ENCODE data around the gene FCGR2B.
A peak's percentile ranks its signal among the peaks of the same experiment; 100 is the strongest.
"Not testable (repeated sequence)": the region's sequence is repeated elsewhere in the genome, so short reads cannot be mapped to it uniquely, and the experiment has no call there.

FCGR2B gene

GRCh38 chr1:161706482-161707347 is 43.8 kb downstream of the FCGR2B start, which contains the start of gene FCRLA:
FCRLA (plus strand) TSS chr1:161707229; CDS start chr1:161707265, 36 bp downstream.
- no peak for DNase-seq

- no peak for DNase-seq
These were observed 44.6 kb downstream of the FCGR2B start for GRCh38 chr1:161707503-161707902.

- no peak for DNase-seq
These were observed 46.4 kb downstream of the FCGR2B start for GRCh38 chr1:161709373-161709772.

- no peak for DNase-seq
These were observed 47.6 kb downstream of the FCGR2B start for GRCh38 chr1:161710560-161710959.

- DNase-seq = no peak
These were observed 55.8 kb downstream of the FCGR2B start for GRCh38 chr1:161718559-161719324.

- DNase-seq = no peak
These were observed 56.3 kb downstream of the FCGR2B start for GRCh38 chr1:161719325-161719611.

- no peak for DNase-seq
These were observed 57.5 kb downstream of the FCGR2B start for GRCh38 chr1:161720422-161720821.

- no peak for DNase-seq
These were observed 58.2 kb downstream of the FCGR2B start, which contains the start of gene FCRLB for GRCh38 chr1:161720956-161721737. FCRLB (plus strand) TSS chr1:161721544; CDS start chr1:161722673, 1,129 bp downstream.

- DNase-seq = no peak
These were observed 58.9 kb downstream of the FCGR2B start for GRCh38 chr1:161721738-161722343.

GRCh38 chr1:161722406-161722805 is 59.5 kb downstream of the FCGR2B start:
- no peak for DNase-seq

GRCh38 chr1:161723459-161724141 is 60.7 kb downstream of the FCGR2B start:
- no peak for DNase-seq

- DNase-seq = not testable (repeated sequence)
These were observed 62.4 kb downstream of the FCGR2B start for GRCh38 chr1:161725258-161725907.

GRCh38 chr1:161725908-161726472 is 63.0 kb downstream of the FCGR2B start:
- peak in 5 of 6 experiments; percentile 21 to 68 (median 46) for DNase-seq

GRCh38 chr1:161726473-161727255 is 63.7 kb downstream of the FCGR2B start:
- DNase-seq = peak; percentile 53 to 76 (median 66)

- peak; percentile 19 to 77 (median 54) for DNase-seq
These were observed 64.4 kb downstream of the FCGR2B start for GRCh38 chr1:161727256-161727924.
